GM21528 (cell line): ENCODE measurements around the gene TUBA3E.
"Not testable (repeated sequence)": the region's sequence is repeated elsewhere in the genome, so short reads cannot be mapped to it uniquely, and the experiment has no call there.

Source experiments
- ATAC-seq: cut with Tn5 transposase; IDR thresholded peaks from one replicate; pipeline ENCODE4 v1.9.1; 2021; ENCODE audit warnings: mild to moderate bottlenecking, moderate library complexity; ENCODE audit not compliant: unreplicated experiment, low FRiP score

Gene TUBA3E

DNA sequence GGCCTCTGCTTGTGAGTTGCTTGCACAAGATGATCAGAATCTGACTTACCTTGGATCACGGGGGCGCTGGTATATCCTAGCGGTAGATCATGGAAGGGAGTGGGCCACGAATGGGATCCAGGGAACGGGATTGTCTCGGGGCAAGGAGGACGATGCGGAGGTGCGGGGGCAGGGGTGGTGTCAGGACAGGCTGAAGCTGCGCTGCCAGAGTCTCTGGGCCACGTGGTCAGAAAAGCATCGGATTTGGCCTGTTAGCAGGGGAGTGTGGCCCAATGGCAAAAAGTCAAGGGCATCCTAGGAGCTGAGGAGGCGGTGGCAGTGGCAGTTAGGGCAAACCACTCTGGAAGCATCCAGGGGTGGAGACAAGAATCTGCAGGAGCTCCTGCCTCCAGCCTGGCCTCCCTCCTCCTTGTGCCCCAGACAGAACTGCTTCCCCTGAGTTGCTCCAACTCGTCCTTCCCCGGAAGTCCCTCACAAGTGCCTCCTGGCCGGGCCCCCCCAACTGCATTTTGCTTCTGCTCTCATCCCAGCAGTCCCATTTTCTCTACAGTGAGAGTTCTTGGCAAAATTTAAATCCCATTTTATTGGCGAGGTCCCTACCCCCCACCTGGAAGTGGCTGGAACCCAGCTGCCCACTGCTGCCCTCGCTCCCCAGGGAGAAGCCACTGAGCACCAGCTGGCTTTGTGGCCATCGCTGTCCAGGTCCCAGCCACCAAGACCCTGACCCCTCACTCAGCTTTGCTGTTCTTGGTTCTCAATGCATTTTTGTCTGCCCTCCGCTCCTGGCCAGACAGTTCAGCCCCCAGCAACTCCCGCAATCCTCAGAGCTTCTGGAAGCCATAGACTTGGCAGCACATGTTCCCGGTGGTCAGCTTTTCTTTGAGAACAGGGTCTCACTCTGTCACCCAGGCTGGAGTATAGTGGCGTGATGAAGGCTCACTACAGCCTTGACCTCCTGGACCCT, 47.8 kb downstream of the TUBA3E start:
- no peak for ATAC-seq

DNA sequence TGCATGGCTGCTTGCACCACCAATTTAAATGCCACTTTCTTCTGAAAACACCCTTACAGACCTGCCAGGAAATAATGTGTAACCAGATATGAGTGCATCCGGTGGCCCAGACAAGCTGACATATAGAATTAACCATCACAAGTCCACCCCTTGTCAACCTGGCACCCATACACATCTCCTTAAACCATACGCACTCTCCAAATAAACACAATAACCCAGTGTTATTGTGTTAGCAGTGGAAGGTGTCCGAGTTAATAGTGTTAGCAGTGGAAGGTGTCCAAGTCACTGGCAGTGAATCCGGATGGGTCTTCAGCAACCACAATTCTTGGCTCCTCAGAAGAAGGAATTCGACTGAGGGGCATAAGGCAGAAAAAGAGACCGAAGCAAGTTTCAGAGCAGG, 49.7 kb downstream of the TUBA3E start:
- ATAC-seq, result not testable (repeated sequence)

DNA sequence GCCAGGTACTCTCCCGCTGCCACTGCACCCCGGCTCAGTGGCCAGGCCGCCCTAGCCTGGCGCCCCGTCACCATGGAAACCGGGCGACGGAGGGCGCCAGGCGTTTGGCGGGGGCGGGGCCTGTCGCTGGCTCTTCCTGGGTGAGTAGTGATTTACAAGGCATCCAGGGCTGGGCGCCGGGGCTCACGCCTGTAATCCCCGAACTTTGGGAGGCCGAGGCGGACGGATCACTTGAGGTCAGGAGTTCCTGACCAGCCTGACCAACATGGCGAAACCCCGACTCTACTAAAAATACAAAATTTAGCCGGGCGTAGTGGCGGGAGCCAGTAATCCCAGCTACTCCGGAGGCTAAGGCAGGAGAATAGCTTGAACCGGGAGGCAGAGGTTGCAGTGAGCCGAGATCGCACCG, 53.2 kb downstream of the TUBA3E start, which contains the start of gene CCDC74B:
Gene CCDC74B, minus strand, starts transcription at position 107 of the 409 bp plus-strand sequence. CDS start 116 bp downstream, outside the sequence.
- peak; percentile 87 for ATAC-seq

DNA sequence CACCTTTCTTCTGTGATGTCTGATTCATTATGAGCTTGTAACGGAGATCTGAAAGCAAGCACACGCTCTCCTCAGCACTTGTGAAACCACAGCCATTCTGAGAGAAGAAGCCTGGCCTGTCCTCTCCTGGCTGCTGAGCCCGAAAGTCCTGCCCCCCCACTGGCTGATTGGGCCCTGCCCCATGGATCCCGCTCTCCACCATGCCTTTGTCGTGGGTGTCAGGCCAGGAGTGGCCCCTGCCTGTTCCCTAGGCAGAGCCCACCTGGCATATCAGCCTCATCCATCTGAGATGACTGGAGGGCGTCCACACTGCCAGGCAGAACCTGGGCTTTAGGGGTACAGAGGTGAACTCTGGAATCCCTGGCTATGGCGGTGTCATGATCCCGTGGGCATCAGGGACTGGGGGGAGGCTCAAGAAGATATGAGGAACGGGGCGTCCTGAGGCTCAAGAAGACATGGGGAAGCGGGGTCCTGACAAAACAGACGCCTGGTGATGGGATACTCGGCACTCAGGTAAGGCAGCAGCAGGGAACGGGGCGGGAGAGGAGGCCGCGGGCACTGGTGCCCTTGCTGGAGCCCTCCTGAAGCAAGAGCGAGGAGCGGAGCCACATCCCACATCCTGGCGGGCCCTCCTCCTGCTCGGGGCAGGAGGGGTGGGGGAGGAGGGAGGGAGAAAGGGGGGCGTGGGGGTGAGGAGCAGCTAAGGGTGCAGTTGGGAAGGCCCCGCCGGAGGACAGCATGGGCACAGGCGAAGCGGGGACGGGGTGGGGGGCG, 54.8 kb downstream of the TUBA3E start:
- not testable (repeated sequence) for ATAC-seq

DNA sequence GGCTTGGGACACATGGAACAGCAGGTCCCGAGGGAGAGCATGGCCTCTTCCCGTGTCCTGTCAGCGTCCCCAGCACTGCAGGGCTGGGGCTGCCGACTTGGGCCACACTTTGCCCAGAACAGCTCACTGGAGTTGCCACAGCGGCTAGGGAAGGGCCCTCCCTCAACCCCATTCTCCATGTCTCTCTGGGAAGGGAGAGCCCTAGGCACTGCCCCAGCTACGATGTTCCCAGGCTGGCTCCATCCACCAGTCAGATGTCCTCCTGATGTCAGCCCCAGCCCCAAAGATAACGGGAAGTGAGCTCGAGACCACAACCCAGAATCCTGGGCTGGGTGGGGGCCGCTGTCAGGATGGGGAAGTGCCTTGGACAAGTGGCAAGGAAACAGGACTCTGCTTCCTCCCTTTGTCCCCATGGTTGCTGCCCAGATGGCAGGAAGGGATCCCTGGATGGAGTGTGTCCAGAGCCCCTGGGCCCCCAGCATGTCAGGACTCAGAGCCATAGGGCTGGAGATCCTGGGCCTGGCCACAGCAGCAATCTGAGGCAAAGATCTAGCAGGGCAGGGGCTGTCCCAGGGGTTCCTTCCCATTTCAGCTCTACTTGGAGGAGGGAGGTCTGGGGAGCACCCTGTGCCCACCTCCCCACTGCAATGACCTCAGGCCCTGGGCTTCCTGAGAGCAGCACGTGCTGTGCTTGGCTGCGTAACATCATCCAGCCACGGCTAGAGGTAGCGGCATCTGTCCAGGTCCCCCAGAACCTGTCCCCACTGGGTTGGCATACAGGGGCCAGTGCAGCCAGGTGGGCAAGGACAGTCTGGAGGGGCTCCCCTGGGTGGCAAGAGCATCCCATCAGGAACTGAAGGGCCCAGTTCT, 55.6 kb downstream of the TUBA3E start:
- not testable (repeated sequence) for ATAC-seq
